Kidney epithelial cell (primary cell): ENCODE data around the gene LPIN3. TPM values are rescaled to one million over a fixed set of nuclear protein-coding genes. Genes with fewer than 3 reads are reported as not detected.

Experiments used
- DNase-seq: peaks from one replicate; pipeline ENCODE4 v3.0.0-alpha.2; 2010; ENCODE audit warnings: low read depth
- H3K27me3 ChIP-seq: 2 replicates; pipeline ENCODE4 v1.6.0; 2011; ENCODE audit warnings: low read length; ENCODE audit not compliant: control insufficient read depth, insufficient read depth
- H3K36me3 ChIP-seq: 2 replicates; pipeline ENCODE4 v1.5.1; 2011; ENCODE audit warnings: low read length; ENCODE audit not compliant: control insufficient read depth, insufficient read depth
- H3K4me3 ChIP-seq: 2 replicates; pipeline ENCODE4 v1.5.1; 2011; ENCODE audit warnings: low read depth, mild to moderate bottlenecking, control low read depth, low read length
- CTCF ChIP-seq: IDR thresholded peaks from 2 replicates; pipeline ENCODE4 v1.5.1; 2011; ENCODE audit warnings: mild to moderate bottlenecking, moderate library complexity, low read length, control low read depth, inconsistent platforms; ENCODE audit not compliant: insufficient read depth, poor library complexity, severe bottlenecking
- total RNA-seq: library from RNA; depleted of rRNA; stranded (reverse); fragments of >200 nt; gene quantifications from 2 replicates; pipeline ENCODE4 v1.2.3, GENCODE V29; 2015

The LPIN3 gene
- 14.7 and 18.2 TPM in 2 replicates for total RNA-seq

- no peak for DNase-seq
- H3K36me3 ChIP-seq, result no peaks in the 10 kb centered on the region
- TF ChIP-seq CTCF, result no peak
- peak within 1 kb of the TSS; percentile 47 for H3K4me3 ChIP-seq
- H3K27me3 ChIP-seq, result no peaks in the 10 kb centered on the region
Observed at GRCh38 chr20:41340327-41341055, at the start of gene LPIN3. TSS of gene LPIN3 (plus strand) at chr20:41340821. CDS start at chr20:41345804, 4,983 bp downstream.

- no peak for DNase-seq
- no peak for TF ChIP-seq CTCF
- no peaks in the 10 kb centered on the region for H3K36me3 ChIP-seq
- no peaks in the 10 kb centered on the region for H3K27me3 ChIP-seq
- H3K4me3 ChIP-seq, result no peak overlapping the region
Observed at GRCh38 chr20:41293269-41294037, 47.2 kb upstream of the LPIN3 start.

- Histone ChIP-seq H3K27me3 (no peaks in the 10 kb centered on the region), H3K4me3 (no peak overlapping the region), H3K36me3 (no peaks in the 10 kb centered on the region)
- no peak for TF ChIP-seq CTCF
- no peak for DNase-seq
Observed at GRCh38 chr20:41299899-41300298, 40.7 kb upstream of the LPIN3 start.

GRCh38 chr20:41300383-41300782, 40.2 kb upstream of the LPIN3 start:
- Histone ChIP-seq H3K36me3 (no peaks in the 10 kb centered on the region), H3K4me3 (no peak overlapping the region), H3K27me3 (no peaks in the 10 kb centered on the region)
- DNase-seq, result no peak
- TF ChIP-seq CTCF, result no peak

- Histone ChIP-seq H3K36me3 (no peaks in the 10 kb centered on the region), H3K4me3 (no peak overlapping the region), H3K27me3 (no peaks in the 10 kb centered on the region)
- TF ChIP-seq CTCF, result no peak
- DNase-seq, result no peak
Observed at GRCh38 chr20:41300886-41301285, 39.7 kb upstream of the LPIN3 start.
